Keratinocyte (primary cell): ENCODE measurements around the gene PRR5. TPM values are rescaled to one million over a fixed set of nuclear protein-coding genes. Genes with fewer than 3 reads are reported as not detected.

Experiments
- DNase-seq: peaks from one replicate; pipeline ENCODE4 v3.0.0-alpha.2; 2011; ENCODE audit warnings: low read depth, missing footprints, low spot score
- FAIRE-seq: peaks from 2 replicates; lab custom pipeline; 2011; peaks lifted over from hg19 to GRCh38; lab: Jason Lieb, UNC
- H2AFZ ChIP-seq: 2 replicates; pipeline ENCODE4 v1.6.0; 2012; ENCODE audit warnings: low read length, control low read depth, inconsistent platforms; ENCODE audit not compliant: control insufficient read depth
- H3K27ac ChIP-seq: 2 replicates; pipeline ENCODE4 v1.5.1; 2011; ENCODE audit warnings: low read length; ENCODE audit not compliant: control insufficient read depth, insufficient read depth
- H3K27me3 ChIP-seq: 3 replicates; pipeline ENCODE4 v1.6.0; 2011; ENCODE audit warnings: low read length; ENCODE audit not compliant: control insufficient read depth, insufficient read depth; ENCODE audit errors: extremely low read depth
- H3K36me3 ChIP-seq, 2 experiments: 2 replicates in 1 of 2; 3 replicates in 1 of 2; pipeline ENCODE4 v1.5.1; 2011; ENCODE audit warnings: low read length in 2 of 2, mild to moderate bottlenecking in 1 of 2; ENCODE audit not compliant: control insufficient read depth in 2 of 2, insufficient read depth in 2 of 2; ENCODE audit errors: extremely low read depth in 1 of 2
- H3K4me1 ChIP-seq: 3 replicates; pipeline ENCODE4 v1.5.1; 2011; ENCODE audit warnings: low read length; ENCODE audit not compliant: control insufficient read depth, insufficient read depth; ENCODE audit errors: extremely low read depth
- H3K4me2 ChIP-seq: 3 replicates; pipeline ENCODE4 v1.6.0; 2011; ENCODE audit warnings: low read depth, low read length; ENCODE audit not compliant: control insufficient read depth, insufficient read depth; ENCODE audit errors: extremely low read depth
- H3K4me3 ChIP-seq, 3 experiments: fragments of 200-600 bp in 1 of 3; sonication (generic) in 1 of 3; 2 replicates in 2 of 3; 3 replicates in 1 of 3; pipeline ENCODE4 v1.5.1; 2011 to 2016; ENCODE audit warnings: low read length in 3 of 3, mild to moderate bottlenecking in 3 of 3, control low read depth in 2 of 3, inconsistent platforms in 1 of 3, low read depth in 1 of 3, mixed read lengths in 1 of 3, mixed run types in 1 of 3, moderate library complexity in 1 of 3; ENCODE audit not compliant: control insufficient read depth in 2 of 3, insufficient read depth in 2 of 3; ENCODE audit errors: extremely low read depth in 1 of 3
- H3K79me2 ChIP-seq: 2 replicates; pipeline ENCODE4 v1.6.0; 2012; ENCODE audit warnings: low read length; ENCODE audit not compliant: control insufficient read depth, insufficient read depth
- H3K9ac ChIP-seq: 3 replicates; pipeline ENCODE4 v1.6.0; 2011; ENCODE audit warnings: low read length; ENCODE audit not compliant: control insufficient read depth, insufficient read depth; ENCODE audit errors: extremely low read depth
- H3K9me1 ChIP-seq: 3 replicates; pipeline ENCODE4 v1.6.0; 2011; ENCODE audit warnings: low read length; ENCODE audit not compliant: control insufficient read depth, insufficient read depth; ENCODE audit errors: extremely low read depth
- H3K9me3 ChIP-seq: 2 replicates; pipeline ENCODE4 v1.5.1; 2012; ENCODE audit warnings: low read depth, low read length; ENCODE audit not compliant: control insufficient read depth
- H4K20me1 ChIP-seq: 3 replicates; pipeline ENCODE4 v1.6.0; 2011; ENCODE audit warnings: low read length; ENCODE audit not compliant: control insufficient read depth, insufficient read depth; ENCODE audit errors: extremely low read depth
- EZH2 ChIP-seq: IDR thresholded peaks from one replicate; pipeline ENCODE4 v1.6.1; 2012; ENCODE audit warnings: inconsistent platforms, mild to moderate bottlenecking, low read length, moderate library complexity
- dilution Hi-C: fragments of 300-500 bp; cut with MboI; formaldehyde crosslinking; loops from one replicate; pipeline ENCODE4 v1.7.0; 2020; ENCODE audit warnings: low sequenced_read_pairs; ENCODE audit not compliant: extremely low pct_ligation_motif_present
- polyA plus RNA-seq, 5 experiments: library from polyadenylated mRNA; depleted of rRNA in 3 of 5; stranded (reverse) in 3 of 5; stranded (forward) in 1 of 5; unstranded in 1 of 5; fragments of >200 nt; gene quantifications; 1 replicate in 1 of 5; 2 replicates in 3 of 5; 3 replicates in 1 of 5; pipeline versions ENCODE4 v1.2.1 to v1.2.3, GENCODE V29; 2011 to 2012; ENCODE audit warnings: missing spikeins in 2 of 5, low read depth in 1 of 5, low replicate concordance in 1 of 5
- TF ChIP-seq, protein P1 (sequence below), 3 experiments: IDR thresholded peaks in 1 of 3; conservative IDR thresholded peaks in 1 of 3; optimal IDR thresholded peaks in 1 of 3; 2 replicates in 2 of 3; 3 replicates in 1 of 3; pipeline versions ENCODE3 to v1.5.1; 2011; ENCODE audit warnings: low read length in 3 of 3, mild to moderate bottlenecking in 3 of 3, moderate library complexity in 2 of 3, control low read depth in 1 of 3, inconsistent platforms in 1 of 3; ENCODE audit not compliant: insufficient read depth in 2 of 3; ENCODE audit errors: extremely low read depth in 1 of 3

PRR5 gene
- polyA plus RNA-seq, 1 donor (not counting 4 experiments of a cell fraction or from before 2014, with no cell fraction given): 9.1 TPM

DNA sequence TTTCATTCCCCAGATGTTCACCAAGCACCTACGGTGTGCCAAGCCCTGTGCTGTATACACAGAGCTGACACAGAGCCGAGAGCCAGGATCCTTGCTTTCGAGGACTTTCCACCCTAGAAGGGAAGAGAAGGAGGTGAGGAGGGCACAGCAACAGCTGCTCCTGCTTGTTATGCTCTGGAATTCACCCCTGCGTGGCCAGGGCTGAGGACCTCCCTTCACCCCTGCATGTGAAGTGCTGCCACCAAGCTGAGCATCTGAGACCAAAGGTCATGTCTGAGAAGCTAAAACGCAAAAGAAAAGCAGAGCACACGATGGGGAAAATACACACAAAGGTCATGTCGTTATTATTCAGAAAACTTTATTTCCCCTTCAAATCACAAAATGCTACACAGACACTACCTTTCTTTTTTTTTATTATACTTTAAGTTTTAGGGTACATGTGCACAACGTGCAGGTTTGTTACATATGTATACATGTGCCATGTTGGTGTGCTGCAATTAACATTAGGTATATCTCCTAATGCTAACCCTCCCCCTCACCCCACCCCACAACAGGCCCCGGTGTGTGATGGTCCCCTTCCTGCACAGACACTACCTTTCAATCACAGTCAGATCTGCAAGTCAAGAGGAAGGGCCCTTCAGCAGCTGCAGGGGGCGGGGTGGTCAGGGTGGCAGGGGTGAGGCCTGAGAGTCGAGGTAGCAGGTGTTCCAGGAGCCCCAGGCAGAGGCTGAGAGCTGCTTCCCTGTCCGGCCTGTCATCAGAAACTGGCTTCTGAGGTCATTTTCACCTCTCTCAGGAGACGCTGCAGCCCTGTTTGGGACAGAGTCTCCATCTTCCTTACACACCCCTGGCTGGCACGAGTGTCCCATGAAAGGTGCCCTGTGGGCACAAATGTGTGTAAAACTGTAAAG lies 40.1 kb upstream of the PRR5 start:
- FAIRE-seq (no peak), DNase-seq (no peak)
- Histone ChIP-seq H3K27me3 (peaks cover 39% of the 10 kb centered on the region), H3K9ac (no peak overlapping the region), H4K20me1 (no peaks in the 10 kb centered on the region), H3K36me3 (no peaks in the 10 kb centered on the region), H3K27ac (no peak overlapping the region), H3K79me2 (no peaks in the 10 kb centered on the region), H2AFZ (no peak overlapping the region), H3K9me3 (no peaks in the 10 kb centered on the region), H3K9me1 (no peaks in the 10 kb centered on the region), H3K4me2 (no peak overlapping the region), H3K4me1 (no peaks in the 10 kb centered on the region), H3K4me3 (no peak overlapping the region)
- dilution Hi-C loops: no loop called here
- TF ChIP-seq EZH2: no peak
- TF ChIP-seq, protein P1, sequence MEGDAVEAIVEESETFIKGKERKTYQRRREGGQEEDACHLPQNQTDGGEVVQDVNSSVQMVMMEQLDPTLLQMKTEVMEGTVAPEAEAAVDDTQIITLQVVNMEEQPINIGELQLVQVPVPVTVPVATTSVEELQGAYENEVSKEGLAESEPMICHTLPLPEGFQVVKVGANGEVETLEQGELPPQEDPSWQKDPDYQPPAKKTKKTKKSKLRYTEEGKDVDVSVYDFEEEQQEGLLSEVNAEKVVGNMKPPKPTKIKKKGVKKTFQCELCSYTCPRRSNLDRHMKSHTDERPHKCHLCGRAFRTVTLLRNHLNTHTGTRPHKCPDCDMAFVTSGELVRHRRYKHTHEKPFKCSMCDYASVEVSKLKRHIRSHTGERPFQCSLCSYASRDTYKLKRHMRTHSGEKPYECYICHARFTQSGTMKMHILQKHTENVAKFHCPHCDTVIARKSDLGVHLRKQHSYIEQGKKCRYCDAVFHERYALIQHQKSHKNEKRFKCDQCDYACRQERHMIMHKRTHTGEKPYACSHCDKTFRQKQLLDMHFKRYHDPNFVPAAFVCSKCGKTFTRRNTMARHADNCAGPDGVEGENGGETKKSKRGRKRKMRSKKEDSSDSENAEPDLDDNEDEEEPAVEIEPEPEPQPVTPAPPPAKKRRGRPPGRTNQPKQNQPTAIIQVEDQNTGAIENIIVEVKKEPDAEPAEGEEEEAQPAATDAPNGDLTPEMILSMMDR (optimal IDR thresholded peaks at IDR 0.05 in 1 of 3, IDR thresholded peaks at IDR 0.05 in 1 of 3, conservative IDR thresholded peaks at IDR 0.05 in 1 of 3; ENCODE audit: extremely low read depth in 1 of 3, insufficient read depth in 2 of 3, low read length in 3 of 3): no peak

DNA sequence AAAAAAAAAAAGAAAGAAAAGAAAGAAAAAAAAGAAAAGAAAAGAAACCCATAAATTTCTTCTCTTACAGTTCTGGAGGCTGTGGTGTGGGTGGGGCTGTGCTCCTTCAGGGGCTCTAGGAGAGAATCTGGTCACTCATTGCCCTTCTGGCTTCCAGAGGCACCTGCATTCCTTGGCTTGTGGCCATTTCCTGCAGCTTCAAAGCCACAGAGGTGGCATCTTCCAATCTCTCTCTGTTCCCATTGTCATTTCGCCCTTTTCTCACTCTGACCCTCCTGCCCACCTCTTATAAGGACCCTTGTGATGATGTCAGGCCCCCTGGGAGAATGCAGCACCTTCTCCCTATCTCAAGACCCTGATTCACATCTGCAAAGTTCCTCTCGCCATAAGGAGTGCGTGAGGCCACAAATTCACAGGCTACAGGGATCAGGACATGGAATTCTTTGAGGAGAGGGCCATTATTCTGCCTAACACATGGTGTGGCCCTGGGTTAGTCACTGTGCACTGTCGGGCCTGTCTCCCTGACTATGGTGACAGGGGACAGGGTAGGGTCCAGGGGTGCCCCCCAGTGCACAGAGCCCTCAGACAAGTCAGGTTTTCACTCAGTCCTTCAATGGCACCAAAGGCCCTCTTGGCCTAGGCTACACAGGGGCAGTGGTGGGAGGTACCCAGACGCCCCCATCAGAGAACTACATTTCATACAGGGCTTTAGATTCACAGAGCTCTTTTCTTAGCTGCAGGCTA lies 38.6 kb upstream of the PRR5 start:
- H3K4me2 ChIP-seq: no peak overlapping the region
- TF ChIP-seq EZH2: no peak
- TF ChIP-seq, protein P1 (optimal IDR thresholded peaks at IDR 0.05 in 1 of 3, IDR thresholded peaks at IDR 0.05 in 1 of 3, conservative IDR thresholded peaks at IDR 0.05 in 1 of 3; ENCODE audit: extremely low read depth in 1 of 3, insufficient read depth in 2 of 3, low read length in 3 of 3): no peak
- FAIRE-seq: no peak

More for the DNA sequence above, 38.6 kb upstream of the PRR5 start:
- DNase-seq: no peak
- peaks cover 3% of the 10 kb centered on the region for H4K20me1 ChIP-seq
- H3K9me1 ChIP-seq: no peaks in the 10 kb centered on the region
- no peak overlapping the region for H3K4me3 ChIP-seq
- H3K36me3 ChIP-seq: no peaks in the 10 kb centered on the region
- H2AFZ ChIP-seq: no peak overlapping the region
- no peaks in the 10 kb centered on the region for H3K79me2 ChIP-seq
- H3K27ac ChIP-seq: no peak overlapping the region
- H3K4me1 ChIP-seq: no peaks in the 10 kb centered on the region
- peaks cover 48% of the 10 kb centered on the region for H3K27me3 ChIP-seq
- no peaks in the 10 kb centered on the region for H3K9me3 ChIP-seq
- dilution Hi-C loops: no loop called here
- H3K9ac ChIP-seq: no peak overlapping the region
